Activated naive CD4-positive, alpha-beta T cell treated with anti-CD3 and anti-CD28 coated beads, Interleukin-2, amount 50 U/mL, for 24 hours (primary cell): Measurements from ENCODE around the gene ARFGEF2.
"Not testable (repeated sequence)": the region's sequence is repeated elsewhere in the genome, so short reads cannot be mapped to it uniquely, and the experiment has no call there.

Experiments used
- H3K27ac Mint-ChIP-seq: one replicate; pipeline ENCODE4 v1.8.0; 2021; ENCODE audit warnings: mild to moderate bottlenecking, mixed read lengths
- H3K27me3 Mint-ChIP-seq: one replicate; pipeline ENCODE4 v1.8.0; 2021; ENCODE audit warnings: mixed read lengths
- H3K36me3 Mint-ChIP-seq: one replicate; pipeline ENCODE4 v1.8.0; 2021; ENCODE audit warnings: mixed read lengths
- H3K4me1 Mint-ChIP-seq: one replicate; pipeline ENCODE4 v1.8.0; 2021; ENCODE audit warnings: mixed read lengths
- H3K4me3 Mint-ChIP-seq: one replicate; pipeline ENCODE4 v1.8.0; 2021; ENCODE audit warnings: mild to moderate bottlenecking, mixed read lengths
- H3K9me3 Mint-ChIP-seq: one replicate; pipeline ENCODE4 v1.8.0; 2021; ENCODE audit warnings: mixed read lengths

The ARFGEF2 gene

DNA sequence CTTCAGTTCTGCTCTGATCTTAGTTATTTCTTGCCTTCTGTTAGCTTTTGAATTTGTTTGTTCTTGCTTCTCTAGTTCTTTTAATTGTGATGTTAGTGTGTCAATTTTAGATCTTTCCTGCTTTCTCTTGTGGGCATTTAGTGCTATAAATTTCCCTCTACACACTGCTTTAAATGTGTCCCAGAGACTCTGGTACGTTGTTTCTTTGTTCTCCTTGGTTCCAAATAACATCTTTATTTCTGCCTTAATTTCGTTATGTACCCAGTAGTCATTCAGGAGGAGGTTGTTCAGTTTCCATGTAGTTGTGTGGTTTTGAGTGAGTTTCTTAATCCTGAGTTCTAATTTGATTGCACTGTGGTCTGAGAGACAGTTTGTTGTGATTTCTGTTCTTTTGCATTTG lies 58.5 kb downstream of the ARFGEF2 start:
- not testable (repeated sequence) for H3K4me3 Mint-ChIP-seq, H3K27ac Mint-ChIP-seq, H3K9me3 Mint-ChIP-seq, H3K4me1 Mint-ChIP-seq, H3K27me3 Mint-ChIP-seq
- H3K36me3 Mint-ChIP-seq: peaks cover 43% of the 10 kb centered on the region

DNA sequence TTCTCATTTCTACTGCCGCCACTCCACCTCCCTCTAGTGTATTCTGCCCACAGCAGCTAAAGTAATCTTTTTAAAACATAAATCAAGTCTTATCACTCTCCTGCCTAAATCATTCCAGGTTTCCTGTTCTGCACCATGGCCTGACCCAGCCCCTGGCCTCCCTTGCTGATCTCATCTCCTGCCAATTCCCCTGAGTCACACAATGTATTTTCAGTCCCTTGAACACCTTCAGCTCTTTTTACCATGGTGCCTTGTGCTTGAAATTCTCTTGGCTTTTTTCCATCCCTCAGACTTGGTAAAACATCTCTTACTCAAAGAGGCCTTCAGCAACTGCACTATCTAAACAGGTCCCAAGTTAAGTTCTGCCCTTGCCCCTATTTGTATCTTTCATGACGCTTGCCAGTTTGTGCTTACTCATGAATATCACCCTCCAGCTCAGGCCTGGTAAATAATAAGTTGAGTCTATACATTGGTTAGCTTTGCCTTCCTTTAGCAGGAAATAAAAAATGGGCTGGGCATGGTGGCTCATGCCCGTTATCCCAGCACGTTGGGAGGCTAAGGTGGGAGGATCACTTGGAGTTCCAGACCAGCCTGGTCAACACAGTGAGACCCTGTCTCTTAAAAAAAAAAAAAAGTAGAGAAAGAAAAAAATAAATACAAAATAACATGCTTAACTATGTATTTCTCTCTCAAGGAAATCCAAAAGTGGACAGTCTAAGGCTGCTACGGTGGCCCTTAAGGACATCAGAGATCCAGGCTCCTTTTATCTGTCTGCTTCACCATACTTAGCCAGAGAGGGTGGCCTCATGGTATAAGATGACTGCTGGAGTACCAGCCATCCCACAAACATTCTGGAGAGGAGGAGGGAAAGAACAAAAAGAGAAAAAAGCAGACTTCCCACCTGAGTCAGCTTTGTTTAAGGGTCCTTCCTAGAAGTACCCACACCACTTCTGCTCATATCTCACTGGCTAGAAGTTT lies 62.2 kb downstream of the ARFGEF2 start:
- no peaks in the 10 kb centered on the region for H3K4me1 Mint-ChIP-seq
- H3K27ac Mint-ChIP-seq: no peak overlapping the region
- no peaks in the 10 kb centered on the region for H3K27me3 Mint-ChIP-seq
- H3K36me3 Mint-ChIP-seq: peaks cover 37% of the 10 kb centered on the region
- H3K4me3 Mint-ChIP-seq: no peak overlapping the region
- no peaks in the 10 kb centered on the region for H3K9me3 Mint-ChIP-seq

DNA sequence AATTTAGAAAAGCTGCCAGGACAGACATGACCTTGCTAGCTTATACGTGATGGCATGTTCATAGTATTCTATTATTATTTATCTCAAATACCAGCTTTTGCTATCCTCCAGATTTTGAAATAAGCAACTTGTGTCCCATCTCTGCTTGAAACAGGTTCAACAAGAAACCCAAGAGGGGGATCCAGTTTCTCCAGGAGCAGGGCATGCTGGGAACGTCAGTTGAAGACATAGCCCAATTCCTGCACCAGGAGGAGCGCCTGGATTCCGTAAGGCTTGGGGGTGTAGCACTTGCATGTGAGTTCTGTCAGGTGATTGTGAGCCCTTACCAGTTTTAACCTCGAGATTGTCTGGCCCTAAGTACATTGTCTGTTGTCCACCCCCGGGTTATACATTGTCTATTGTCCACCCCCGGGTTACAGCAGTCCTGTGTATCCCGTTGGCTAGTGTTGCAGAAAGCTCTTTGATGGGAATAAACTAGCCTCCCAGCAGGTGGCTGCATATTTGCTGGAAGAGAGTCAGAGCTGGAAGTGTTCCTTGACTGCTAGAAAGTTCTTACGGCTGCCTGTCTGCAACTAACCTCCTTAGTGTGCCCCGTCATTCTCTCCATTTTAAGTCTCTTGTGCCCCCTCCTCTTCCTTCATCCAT lies 63.2 kb downstream of the ARFGEF2 start:
- H3K36me3 Mint-ChIP-seq: peaks cover 30% of the 10 kb centered on the region
- H3K9me3 Mint-ChIP-seq: no peaks in the 10 kb centered on the region
- H3K4me3 Mint-ChIP-seq: no peak overlapping the region
- no peaks in the 10 kb centered on the region for H3K4me1 Mint-ChIP-seq
- no peaks in the 10 kb centered on the region for H3K27me3 Mint-ChIP-seq
- H3K27ac Mint-ChIP-seq: no peak overlapping the region

DNA sequence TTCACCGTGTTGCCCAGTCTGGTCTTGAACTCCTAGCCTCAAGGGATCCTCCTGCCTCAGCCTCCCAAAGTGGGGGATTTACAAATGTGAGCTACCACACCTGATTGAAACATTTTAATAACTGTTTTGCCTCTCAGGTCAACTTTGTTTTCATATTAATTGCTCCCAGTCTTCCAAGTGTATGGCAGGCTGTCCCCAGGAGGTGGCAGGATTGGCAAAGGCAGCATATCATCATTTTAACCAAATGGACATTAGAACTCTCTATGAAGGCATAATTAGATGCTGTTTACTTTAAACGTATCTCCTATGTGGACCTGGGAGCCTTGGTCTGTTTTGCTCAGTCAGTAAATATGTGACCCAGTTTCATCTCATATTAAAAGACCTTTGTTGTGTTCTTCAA lies 65.4 kb downstream of the ARFGEF2 start:
- no peak overlapping the region for H3K4me3 Mint-ChIP-seq
- H3K9me3 Mint-ChIP-seq: no peaks in the 10 kb centered on the region
- peaks cover 28% of the 10 kb centered on the region for H3K36me3 Mint-ChIP-seq
- H3K4me1 Mint-ChIP-seq: no peaks in the 10 kb centered on the region
- no peaks in the 10 kb centered on the region for H3K27me3 Mint-ChIP-seq
- no peak overlapping the region for H3K27ac Mint-ChIP-seq

DNA sequence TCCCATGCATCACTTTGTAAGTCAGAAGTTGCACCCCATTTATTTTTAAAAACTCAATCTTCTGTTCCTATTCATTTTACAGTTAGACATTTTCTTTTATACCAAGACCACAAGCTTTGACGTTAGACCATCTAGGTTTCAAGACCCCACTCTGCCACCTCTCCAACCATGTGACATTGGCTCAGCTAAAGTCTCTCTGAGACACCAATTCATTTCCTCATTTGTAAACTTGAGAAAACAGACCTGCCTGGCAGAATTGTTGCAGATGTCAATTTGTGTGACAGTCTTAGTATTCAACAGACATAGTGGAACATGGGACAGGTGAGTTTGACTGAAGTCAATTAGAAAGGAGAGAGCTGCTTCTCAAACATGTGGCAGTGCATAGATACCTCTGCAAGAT lies 69.0 kb downstream of the ARFGEF2 start:
- no peak overlapping the region for H3K4me3 Mint-ChIP-seq
- H3K9me3 Mint-ChIP-seq: no peaks in the 10 kb centered on the region
- H3K27ac Mint-ChIP-seq: no peak overlapping the region
- H3K27me3 Mint-ChIP-seq: no peaks in the 10 kb centered on the region
- peaks cover 22% of the 10 kb centered on the region for H3K36me3 Mint-ChIP-seq
- H3K4me1 Mint-ChIP-seq: no peaks in the 10 kb centered on the region

DNA sequence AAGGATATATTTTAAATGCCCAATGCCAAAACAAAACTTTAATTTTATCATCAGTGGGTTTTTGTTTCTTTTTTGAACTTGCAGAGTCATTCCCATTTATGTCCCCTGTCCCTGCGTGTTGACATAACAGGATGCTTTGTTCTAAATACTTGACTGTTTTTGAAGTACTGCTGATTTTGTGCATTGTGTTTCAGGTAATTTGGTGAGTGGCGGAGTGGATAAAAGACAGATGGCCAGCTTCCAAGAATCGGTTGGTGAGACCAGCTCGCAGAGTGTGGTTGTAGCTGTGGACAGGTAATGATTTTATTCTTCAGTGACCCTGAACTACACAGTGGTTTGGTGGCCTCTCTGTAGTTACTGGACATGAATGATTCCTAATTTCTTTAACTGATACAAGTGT lies 74.1 kb downstream of the ARFGEF2 start:
- H3K9me3 Mint-ChIP-seq: no peaks in the 10 kb centered on the region
- no peaks in the 10 kb centered on the region for H3K4me1 Mint-ChIP-seq
- H3K36me3 Mint-ChIP-seq: peaks cover 27% of the 10 kb centered on the region
- H3K27ac Mint-ChIP-seq: no peak overlapping the region
- no peak overlapping the region for H3K4me3 Mint-ChIP-seq
- no peaks in the 10 kb centered on the region for H3K27me3 Mint-ChIP-seq

DNA sequence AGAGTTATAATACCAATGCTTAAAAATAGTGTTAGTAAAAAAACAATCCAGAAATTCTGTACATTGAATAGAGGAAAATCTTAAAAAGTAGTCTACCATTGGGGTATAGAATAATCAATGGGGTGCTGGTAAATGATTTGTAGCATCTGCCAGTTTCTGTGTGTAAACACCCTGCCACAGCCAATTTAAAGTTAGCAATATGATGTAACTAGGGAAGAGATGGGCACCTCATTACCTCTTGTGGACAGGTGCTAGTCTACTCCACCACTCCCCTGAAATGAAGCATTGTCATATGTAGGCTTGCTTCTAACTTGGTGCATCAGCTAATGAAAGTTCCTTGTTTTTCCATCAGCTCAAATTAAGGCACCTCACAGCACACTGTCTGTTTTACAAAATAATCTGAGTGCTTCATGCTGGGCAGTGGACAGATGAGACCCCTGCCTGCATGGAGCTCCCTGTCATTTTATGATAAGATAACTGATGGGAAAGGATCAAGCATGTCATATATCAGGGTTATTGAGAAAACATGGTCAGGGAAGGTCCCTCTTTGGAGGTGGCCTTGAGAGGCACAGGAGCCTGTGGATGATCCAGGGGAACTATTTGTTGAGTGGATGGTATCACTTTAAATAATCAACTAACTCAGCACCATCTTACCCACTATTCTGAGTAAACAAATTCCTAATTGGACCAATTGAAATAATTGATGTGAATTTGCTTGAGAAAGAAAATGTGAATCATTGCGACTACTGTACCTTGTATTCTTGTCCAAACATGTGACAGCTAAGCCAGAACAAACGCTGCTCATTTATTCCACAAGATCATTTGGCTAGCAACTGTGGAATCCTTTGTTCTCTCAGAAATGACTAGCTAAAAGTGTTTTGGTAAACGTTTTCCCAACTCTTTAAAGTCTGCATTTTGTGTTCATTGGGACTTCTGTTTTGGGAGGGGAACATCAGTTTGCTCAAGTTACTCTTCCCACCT lies 78.7 kb downstream of the ARFGEF2 start:
- Mint-ChIP-seq H3K27me3 (no peaks in the 10 kb centered on the region), H3K9me3 (no peaks in the 10 kb centered on the region), H3K4me3 (no peak overlapping the region), H3K36me3 (peaks cover 19% of the 10 kb centered on the region), H3K27ac (peak overlapping the region; percentile 35), H3K4me1 (no peaks in the 10 kb centered on the region)

DNA sequence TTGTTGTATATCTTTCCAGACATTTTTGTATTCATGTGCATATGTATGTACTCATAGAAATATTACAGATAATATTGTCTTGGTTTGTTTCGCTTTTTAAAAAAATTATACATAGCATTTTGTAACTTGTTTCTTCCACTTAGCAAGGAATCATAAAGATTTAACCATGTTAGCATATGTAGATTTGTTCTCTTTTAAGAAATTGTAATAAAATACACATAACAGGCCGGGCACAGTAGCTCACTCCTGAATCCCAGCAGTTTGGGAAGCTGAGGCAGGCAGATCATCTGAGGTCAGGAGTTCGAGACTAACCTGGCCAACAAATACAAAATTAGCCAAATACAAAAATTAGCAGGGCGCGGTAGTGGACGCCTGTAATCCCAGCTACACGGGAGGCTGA lies 80.2 kb downstream of the ARFGEF2 start:
- Mint-ChIP-seq H3K27me3 (no peaks in the 10 kb centered on the region), H3K4me3 (no peak overlapping the region), H3K36me3 (peaks cover 19% of the 10 kb centered on the region), H3K4me1 (no peaks in the 10 kb centered on the region), H3K9me3 (no peaks in the 10 kb centered on the region), H3K27ac (no peak overlapping the region)

DNA sequence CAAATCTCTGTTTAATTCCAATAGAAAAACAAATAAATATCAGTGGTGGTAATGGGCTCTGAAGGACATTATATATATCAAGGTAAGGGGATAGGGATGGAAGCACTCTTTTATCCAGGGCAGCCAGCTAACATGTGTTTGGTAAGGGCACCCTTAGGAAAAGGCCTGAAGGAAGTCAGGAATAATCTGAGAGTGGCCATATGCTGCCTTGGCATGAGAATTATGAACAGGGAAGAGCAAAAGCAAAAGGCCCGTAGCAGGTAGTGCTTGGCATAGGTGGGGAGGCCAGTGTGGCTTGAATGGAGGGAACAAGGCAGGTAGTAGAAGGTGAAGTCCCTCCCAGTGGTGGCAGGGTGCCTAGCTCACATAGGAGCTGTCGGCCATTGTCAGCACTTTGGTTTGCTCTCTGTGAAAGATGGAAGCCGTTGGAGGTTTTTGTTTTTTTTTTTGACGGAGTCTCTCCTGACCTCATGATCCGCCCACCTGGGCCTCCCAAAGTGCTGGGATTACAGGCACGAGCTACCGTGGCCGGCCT lies 85.0 kb downstream of the ARFGEF2 start:
- no peaks in the 10 kb centered on the region for H3K27me3 Mint-ChIP-seq
- H3K27ac Mint-ChIP-seq: no peak overlapping the region

DNA sequence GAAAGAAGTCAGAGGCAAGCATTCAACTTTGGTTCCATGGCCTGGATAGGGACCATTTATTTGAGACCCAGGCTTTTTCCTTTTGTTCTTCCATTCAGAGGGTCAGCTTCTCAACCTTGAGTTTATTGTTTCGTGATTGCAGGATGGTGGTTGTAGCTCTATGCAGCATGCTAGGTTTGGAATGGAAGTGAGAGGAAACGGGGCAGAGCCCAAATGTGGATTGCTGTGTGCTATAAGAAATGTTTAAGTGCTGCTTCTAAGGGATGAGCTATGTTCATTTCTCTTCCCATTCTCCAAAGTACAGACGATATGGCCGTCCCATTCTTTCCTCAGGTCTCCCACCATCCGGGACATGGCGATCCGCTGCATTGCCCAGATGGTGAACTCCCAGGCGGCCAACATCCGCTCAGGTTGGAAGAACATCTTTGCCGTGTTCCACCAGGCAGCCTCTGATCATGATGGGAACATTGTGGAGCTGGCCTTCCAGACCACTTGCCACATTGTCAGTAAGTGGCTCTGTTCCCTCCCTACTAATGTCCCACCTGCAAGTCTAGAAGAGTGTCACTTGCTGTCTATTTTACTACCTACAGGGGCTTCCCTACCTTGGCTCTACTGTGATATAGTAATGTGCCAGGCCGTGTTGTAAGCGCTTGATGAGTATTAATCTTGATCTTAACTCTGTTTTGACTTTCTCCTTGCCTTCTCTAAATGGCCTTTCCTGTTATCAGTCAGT lies 88.6 kb downstream of the ARFGEF2 start:
- Mint-ChIP-seq H3K4me3 (no peak overlapping the region), H3K27me3 (no peaks in the 10 kb centered on the region), H3K27ac (no peak overlapping the region), H3K9me3 (no peaks in the 10 kb centered on the region), H3K4me1 (no peaks in the 10 kb centered on the region), H3K36me3 (peaks cover 25% of the 10 kb centered on the region)

More for the DNA sequence above, 85.0 kb downstream of the ARFGEF2 start:
- no peaks in the 10 kb centered on the region for H3K4me1 Mint-ChIP-seq
- no peak overlapping the region for H3K4me3 Mint-ChIP-seq
- no peaks in the 10 kb centered on the region for H3K9me3 Mint-ChIP-seq
- H3K36me3 Mint-ChIP-seq: peaks cover 20% of the 10 kb centered on the region

DNA sequence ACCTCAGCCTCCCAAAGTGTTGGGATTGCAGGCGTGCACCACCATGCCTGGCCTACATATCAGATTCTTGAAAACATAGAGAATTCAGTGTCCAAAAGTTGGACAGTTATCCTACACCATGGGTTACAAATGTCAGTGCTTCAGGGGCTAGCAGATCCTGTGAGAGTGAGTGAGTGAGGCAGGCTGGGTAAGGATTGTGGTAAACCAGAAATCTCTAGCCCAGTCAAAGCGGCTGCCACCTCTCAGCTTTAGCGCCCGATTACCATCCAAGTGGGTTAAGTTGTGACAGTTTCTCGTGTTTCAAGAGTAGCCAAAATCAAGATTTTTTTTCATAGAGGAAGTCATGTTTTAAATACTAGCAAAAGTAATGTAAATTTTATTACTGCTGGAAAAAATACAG lies 102.7 kb downstream of the ARFGEF2 start:
- Mint-ChIP-seq H3K27ac (no peak overlapping the region), H3K4me1 (no peaks in the 10 kb centered on the region), H3K9me3 (no peaks in the 10 kb centered on the region), H3K36me3 (peaks cover 10% of the 10 kb centered on the region), H3K27me3 (no peaks in the 10 kb centered on the region), H3K4me3 (no peak overlapping the region)

DNA sequence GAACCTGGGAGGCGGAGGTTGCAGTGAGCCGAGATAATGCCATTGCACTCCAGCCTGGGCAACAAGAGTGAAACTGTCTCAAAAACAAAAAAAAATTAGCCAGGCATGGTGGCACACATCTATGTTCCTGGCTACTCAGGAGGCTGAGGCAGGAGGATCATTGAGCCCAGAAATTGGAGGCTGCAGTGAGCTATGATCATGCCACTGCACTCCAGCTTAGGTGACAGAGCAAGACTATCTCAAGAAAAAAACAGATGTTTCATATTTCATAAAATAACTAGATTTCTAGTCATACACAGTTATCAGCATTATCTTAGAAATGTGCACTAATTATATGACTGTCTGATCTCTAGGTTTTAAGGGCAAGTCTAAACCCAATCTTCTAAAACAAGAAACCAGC lies 106.7 kb downstream of the ARFGEF2 start:
- H3K27ac Mint-ChIP-seq, H3K4me1 Mint-ChIP-seq, H3K27me3 Mint-ChIP-seq, H3K9me3 Mint-ChIP-seq, H3K4me3 Mint-ChIP-seq: not testable (repeated sequence)
- H3K36me3 Mint-ChIP-seq: peaks cover 12% of the 10 kb centered on the region

DNA sequence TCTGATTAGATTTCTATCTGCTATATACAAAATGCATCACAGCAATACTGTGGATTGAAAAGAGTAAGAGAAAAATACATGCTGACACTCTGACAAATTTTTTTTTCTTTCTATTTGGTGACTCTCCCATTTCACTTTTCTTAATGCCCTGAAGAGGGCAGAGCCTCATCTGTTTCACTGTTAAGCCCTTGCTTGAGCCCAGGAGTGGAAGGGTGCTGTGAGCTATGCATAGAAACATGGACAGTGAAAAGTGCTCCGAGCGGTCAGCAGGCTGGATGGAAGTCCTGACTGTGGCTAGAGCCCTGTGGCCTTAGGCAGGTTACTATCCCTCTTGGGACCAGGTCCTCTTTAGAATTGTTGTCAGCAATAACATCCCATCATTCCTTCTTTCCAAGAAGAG lies 107.2 kb downstream of the ARFGEF2 start:
- no peak overlapping the region for H3K27ac Mint-ChIP-seq
- H3K4me3 Mint-ChIP-seq: no peak overlapping the region
- H3K4me1 Mint-ChIP-seq: no peaks in the 10 kb centered on the region

DNA sequence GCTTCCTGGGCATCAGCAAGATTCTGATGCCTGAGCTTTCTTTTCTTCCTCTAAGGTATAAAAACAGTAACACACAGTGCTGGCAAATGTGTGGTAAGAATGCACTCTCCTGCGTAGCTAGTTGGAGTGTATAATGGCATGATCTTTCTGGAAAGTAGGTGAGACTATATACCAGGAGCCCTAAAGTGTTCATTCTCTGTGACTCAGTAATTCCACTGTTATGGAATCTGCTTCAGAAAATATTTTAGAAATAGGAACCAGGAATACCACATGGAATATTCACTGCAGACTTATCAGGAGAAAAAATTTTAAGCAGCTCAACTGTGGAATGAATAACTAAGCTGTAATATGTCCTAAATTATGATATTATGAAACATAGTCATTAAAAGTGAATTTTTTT lies 107.7 kb downstream of the ARFGEF2 start:
- H3K27ac Mint-ChIP-seq: no peak overlapping the region
- H3K4me1 Mint-ChIP-seq: no peaks in the 10 kb centered on the region
- H3K4me3 Mint-ChIP-seq: no peak overlapping the region
- H3K9me3 Mint-ChIP-seq: no peaks in the 10 kb centered on the region
- H3K36me3 Mint-ChIP-seq: peaks cover 15% of the 10 kb centered on the region
- no peaks in the 10 kb centered on the region for H3K27me3 Mint-ChIP-seq

More for the DNA sequence above, 107.2 kb downstream of the ARFGEF2 start:
- Mint-ChIP-seq H3K27me3 (no peaks in the 10 kb centered on the region), H3K36me3 (peaks cover 15% of the 10 kb centered on the region), H3K9me3 (no peaks in the 10 kb centered on the region)
